Ovary (tissue), 3 donors: ENCODE results near the gene SLC25A18.

Experiments used
- CTCF ChIP-seq, 3 donors: fragments of 450-650 bp in 2 of 3; fragments of 200-600 bp in 1 of 3; IDR thresholded peaks; one replicate each; pipeline versions ENCODE4 v1.5.1 to v1.8.0; 2016 to 2022; ENCODE audit warnings: antibody characterized with exemption in 3 of 3, mild to moderate bottlenecking in 1 of 3
- POLR2A ChIP-seq: fragments of 450-650 bp; IDR thresholded peaks from one replicate; pipeline ENCODE4 v1.6.1; 2017; ENCODE audit warnings: antibody characterized with exemption, mild to moderate bottlenecking, moderate library complexity
- donor health status: DM: no; HTN: no; CAD: no.

- TF ChIP-seq CTCF (IDR thresholded peaks at IDR 0.05) (no peak), POLR2A (no peak)
Measured at GRCh38 chr22:17563936-17564391, 666 bp downstream of the SLC25A18 start.
